Sigmoid colon (tissue), 7 donors: ENCODE data around the gene ANKRD33B. TPM values are rescaled to one million over a fixed set of nuclear protein-coding genes. Genes with fewer than 3 reads are reported as not detected.

Source experiments
- DNase-seq: peaks from one replicate; pipeline ENCODE4 v3.0.0-alpha.2; 2019
- H3K27ac ChIP-seq, 4 donors: fragments of 200-600 bp; sonication (generic); one replicate each; pipeline ENCODE4 v1.5.1; 2016 to 2019; ENCODE audit warnings: mild to moderate bottlenecking in 1 of 4
- H3K27me3 ChIP-seq, 3 donors: fragments of 200-600 bp; sonication (generic); one replicate each; pipeline ENCODE4 v1.5.1; 2019; ENCODE audit warnings: mild to moderate bottlenecking in 1 of 3
- H3K36me3 ChIP-seq, 4 donors: fragments of 200-600 bp; sonication (generic); one replicate each; pipeline ENCODE4 v1.5.1; 2016 to 2019
- H3K4me1 ChIP-seq, 4 donors: fragments of 200-600 bp; sonication (generic); one replicate each; pipeline ENCODE4 v1.5.1; 2017 to 2019
- H3K4me3 ChIP-seq, 4 donors: fragments of 200-600 bp; sonication (generic); one replicate each; pipeline ENCODE4 v1.5.1; 2017 to 2019; ENCODE audit warnings: mild to moderate bottlenecking in 2 of 4, moderate library complexity in 1 of 4
- H3K9me3 ChIP-seq, 4 donors: fragments of 200-600 bp in 3 of 4; sonication (generic) in 3 of 4; one replicate each; pipeline versions ENCODE4 v1.5.1 to v1.6.1; 2013 to 2019
- CTCF ChIP-seq, 4 experiments: fragments of 450-650 bp in 3 of 4; fragments of 200-600 bp in 1 of 4; IDR thresholded peaks; one replicate each; pipeline ENCODE4 v1.5.1; 2016 to 2019; ENCODE audit warnings: antibody characterized with exemption in 4 of 4, mild to moderate bottlenecking in 3 of 4, moderate library complexity in 2 of 4
- EP300 ChIP-seq, 4 donors: sonication (generic); formaldehyde crosslinking; IDR thresholded peaks; one replicate each; pipeline ENCODE4 v1.6.1; 2017; ENCODE audit warnings: antibody characterized with exemption in 4 of 4
- POLR2A ChIP-seq, 2 donors: fragments of 450-650 bp; IDR thresholded peaks; one replicate each; pipeline ENCODE4 v1.6.1; 2016; ENCODE audit warnings: antibody characterized with exemption in 2 of 2, mild to moderate bottlenecking in 2 of 2, moderate library complexity in 2 of 2
- POLR2AphosphoS5 ChIP-seq, 4 donors: sonication (generic); formaldehyde crosslinking; IDR thresholded peaks; one replicate each; pipeline ENCODE4 v1.6.1; 2017; ENCODE audit warnings: antibody characterized with exemption in 4 of 4
- WGBS, 2 donors: extraction: QIAGEN DNeasy Blood & Tissue Kit; methylation state at CpG; one replicate each; pipeline ENCODE4 v1.1.7; 2013; 5-methylcytosine and 5-hydroxymethylcytosine counted together
- intact Hi-C: fragments of 100-400 bp; cut with DNase I; formaldehyde crosslinking; loops from one replicate; pipeline ENCODE4 v1.15.1; 2023
- polyA plus RNA-seq, 3 donors: library from polyadenylated mRNA; stranded (reverse); fragments of 200-250 nt; gene quantifications; one replicate each; pipeline ENCODE4 v1.2.3, GENCODE V29; 2013
- total RNA-seq, 4 donors: library from RNA; depleted of rRNA; stranded (reverse); fragments of >200 nt; gene quantifications; one replicate each; pipeline ENCODE4 v1.1.0, GENCODE V29; 2016
- donor health status: healthy with polysubstance abuse.
- donor health status: Bipolar disorder and iron deficiency.
- donor health status: healthy.

ANKRD33B gene
- total and polyA plus RNA-seq, 7 donors = 0.23 to 4.6 (median 2.7) TPM

GRCh38 chr5:10615693-10616092 is 51.8 kb downstream of the ANKRD33B start:
- no peak overlapping the region for H3K27ac ChIP-seq
- no peaks in the 10 kb centered on the region for H3K9me3 ChIP-seq
- no peaks in the 10 kb centered on the region for H3K4me1 ChIP-seq
- no peaks in the 10 kb centered on the region for H3K36me3 ChIP-seq
- 97% methylated on average over 3 of the region's 3 CpGs for WGBS, 2 donors
- no peaks in the 10 kb centered on the region for H3K27me3 ChIP-seq
- H3K4me3 ChIP-seq = no peak overlapping the region
- TF ChIP-seq CTCF (IDR thresholded peaks at IDR 0.05) (no peak), EP300 (IDR thresholded peaks at IDR 0.05) (no peak), POLR2A (IDR thresholded peaks at IDR 0.05) (no peak), POLR2AphosphoS5 (IDR thresholded peaks at IDR 0.05) (no peak)
- intact Hi-C loops = no loop called here
- no peak for DNase-seq

GRCh38 chr5:10617103-10617502 is 53.2 kb downstream of the ANKRD33B start:
- H3K27me3 ChIP-seq = no peaks in the 10 kb centered on the region
- H3K4me1 ChIP-seq = no peaks in the 10 kb centered on the region
- no peak overlapping the region for H3K27ac ChIP-seq
- H3K36me3 ChIP-seq = no peaks in the 10 kb centered on the region
- H3K9me3 ChIP-seq = no peaks in the 10 kb centered on the region
- TF ChIP-seq CTCF (IDR thresholded peaks at IDR 0.05) = no peak
- TF ChIP-seq EP300 (IDR thresholded peaks at IDR 0.05) = no peak
- no peak for TF ChIP-seq POLR2AphosphoS5 (IDR thresholded peaks at IDR 0.05)
- TF ChIP-seq POLR2A (IDR thresholded peaks at IDR 0.05) = no peak
- 82 to 84% methylated on average over 10 of the region's 10 CpGs for WGBS, 2 donors
- no peak overlapping the region for H3K4me3 ChIP-seq
- intact Hi-C loops = no loop called here
- no peak for DNase-seq

- DNase-seq = no peak
These were observed 54.4 kb downstream of the ANKRD33B start for GRCh38 chr5:10618311-10618710.

GRCh38 chr5:10619649-10620048 is 55.8 kb downstream of the ANKRD33B start:
- intact Hi-C loops = no loop called here
- 89 to 95% methylated on average over 10 of the region's 10 CpGs for WGBS, 2 donors
- H3K36me3 ChIP-seq = no peaks in the 10 kb centered on the region

More at GRCh38 chr5:10618311-10618710, 54.4 kb downstream of the ANKRD33B start:
- 92 to 96% methylated on average over 17 of the region's 17 CpGs for WGBS, 2 donors
- TF ChIP-seq EP300 (IDR thresholded peaks at IDR 0.05) (no peak), CTCF (IDR thresholded peaks at IDR 0.05) (no peak), POLR2A (IDR thresholded peaks at IDR 0.05) (no peak), POLR2AphosphoS5 (IDR thresholded peaks at IDR 0.05) (no peak)
- H3K27me3 ChIP-seq = no peaks in the 10 kb centered on the region
- intact Hi-C loops = no loop called here
- H3K9me3 ChIP-seq = no peaks in the 10 kb centered on the region
- H3K4me1 ChIP-seq = no peaks in the 10 kb centered on the region
- no peak overlapping the region for H3K4me3 ChIP-seq
- no peaks in the 10 kb centered on the region for H3K36me3 ChIP-seq
- no peak overlapping the region for H3K27ac ChIP-seq

More at GRCh38 chr5:10619649-10620048, 55.8 kb downstream of the ANKRD33B start:
- Histone ChIP-seq H3K4me3 (no peak overlapping the region), H3K4me1 (no peaks in the 10 kb centered on the region), H3K27me3 (no peaks in the 10 kb centered on the region), H3K27ac (no peak overlapping the region), H3K9me3 (no peaks in the 10 kb centered on the region)
- TF ChIP-seq EP300 (IDR thresholded peaks at IDR 0.05) = no peak
- no peak for TF ChIP-seq POLR2A (IDR thresholded peaks at IDR 0.05)
- no peak for TF ChIP-seq CTCF (IDR thresholded peaks at IDR 0.05)
- no peak for TF ChIP-seq POLR2AphosphoS5 (IDR thresholded peaks at IDR 0.05)
- no peak for DNase-seq
